Globus pallidus (tissue), 1 donor: Measurements from ENCODE around the gene PIK3CB.
A peak's percentile ranks its signal among the peaks of the same experiment; 100 is the strongest.
"Not testable (repeated sequence)": the region's sequence is repeated elsewhere in the genome, so short reads cannot be mapped to it uniquely, and the experiment has no call there.

Source experiments
- DNase-seq: peaks from one replicate; pipeline ENCODE4 v3.0.0-alpha.2; 2015; ENCODE audit warnings: low spot score

The PIK3CB gene

GRCh38 chr3:138608322-138609135 is 226.2 kb downstream of the PIK3CB start, which contains the start of gene FAIM:
Gene FAIM (plus strand): TSS chr3:138608771. CDS start chr3:138619727, 10,956 bp downstream.
- DNase-seq, result peak; percentile 64

GRCh38 chr3:138604106-138604595 is 230.6 kb downstream of the PIK3CB start:
- DNase-seq, result not testable (repeated sequence)
